GM21515 (cell line): ENCODE data around the gene AHSG.

ENCODE experiments used
- ATAC-seq: cut with Tn5 transposase; IDR thresholded peaks from one replicate; pipeline ENCODE4 v1.9.1; 2021; ENCODE audit not compliant: unreplicated experiment

The AHSG gene

DNA sequence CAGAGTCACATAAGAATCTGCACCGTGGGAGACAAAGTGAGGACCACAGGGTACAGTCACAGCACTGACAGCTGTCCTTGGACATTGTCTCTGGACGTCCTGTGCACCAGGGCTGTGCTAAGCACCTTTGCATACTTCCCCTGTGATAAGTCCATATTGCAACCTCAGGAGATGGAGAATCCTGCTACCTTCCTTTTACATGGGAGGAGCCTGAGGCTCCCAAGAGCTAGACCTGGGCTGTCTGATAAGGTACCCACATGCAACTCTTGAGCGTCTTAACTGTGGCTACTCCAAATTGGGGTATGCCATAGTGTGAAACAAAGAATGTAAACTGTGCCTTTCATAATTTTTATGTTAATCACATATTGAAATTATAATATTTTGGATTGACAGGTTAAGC, 24.8 kb downstream of the AHSG start:
- ATAC-seq, result no peak

DNA sequence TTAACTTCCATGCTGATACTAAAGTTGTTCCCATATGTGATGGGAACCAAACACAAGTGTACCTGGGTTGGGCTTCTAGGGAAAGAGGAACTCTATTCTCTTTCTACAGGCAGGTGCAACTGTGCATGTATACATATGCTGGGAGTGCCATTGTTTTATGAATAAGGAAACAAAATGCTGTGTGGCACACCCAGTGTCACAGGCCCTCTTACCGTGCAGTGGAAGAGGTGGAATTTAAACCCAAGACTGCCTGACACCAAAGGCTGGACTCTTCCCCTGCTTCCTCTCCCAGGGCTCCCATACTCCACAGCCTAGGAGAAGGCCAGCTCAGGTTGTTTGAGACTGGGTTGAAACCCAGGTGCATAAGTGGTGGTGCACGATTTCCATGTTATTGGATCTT, 25.4 kb downstream of the AHSG start:
- no peak for ATAC-seq

DNA sequence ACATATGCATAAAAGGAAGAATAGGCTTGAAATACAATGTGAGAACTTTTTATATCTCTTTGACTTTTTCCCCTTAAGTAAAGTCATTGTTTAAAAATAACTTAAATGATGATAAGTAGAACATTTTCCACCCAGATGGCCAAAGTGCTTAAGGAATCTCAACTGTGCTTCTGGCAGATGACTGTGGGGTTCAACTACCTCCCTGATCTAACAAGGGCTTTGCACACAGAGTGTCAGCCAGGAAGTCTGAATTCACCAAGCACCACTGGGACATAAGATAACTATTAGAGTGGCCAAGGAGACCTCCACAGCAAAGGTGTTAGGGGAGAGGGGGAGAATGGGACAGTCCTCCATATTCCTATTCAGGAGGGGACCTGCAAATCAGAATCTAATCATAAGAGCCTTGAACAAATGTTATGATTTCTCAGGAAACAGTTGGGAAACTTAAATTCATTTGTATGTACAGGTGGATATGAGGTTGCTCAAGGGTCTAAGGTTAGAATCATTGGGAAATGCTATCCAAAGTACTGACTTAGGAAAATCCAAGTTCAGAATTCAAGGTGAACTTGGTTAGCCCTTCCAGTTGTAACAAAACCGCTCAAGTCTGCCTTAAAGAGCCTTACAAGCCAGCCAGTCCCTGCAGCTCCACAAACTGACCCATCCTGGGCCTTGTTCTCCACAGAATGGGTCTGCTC, 27.1 kb downstream of the AHSG start, which contains the start of gene FETUB:
Gene FETUB (plus strand): TSS at position 622 of the 695 bp plus-strand sequence. CDS start 62 bp downstream, at position 684.
- no peak for ATAC-seq

DNA sequence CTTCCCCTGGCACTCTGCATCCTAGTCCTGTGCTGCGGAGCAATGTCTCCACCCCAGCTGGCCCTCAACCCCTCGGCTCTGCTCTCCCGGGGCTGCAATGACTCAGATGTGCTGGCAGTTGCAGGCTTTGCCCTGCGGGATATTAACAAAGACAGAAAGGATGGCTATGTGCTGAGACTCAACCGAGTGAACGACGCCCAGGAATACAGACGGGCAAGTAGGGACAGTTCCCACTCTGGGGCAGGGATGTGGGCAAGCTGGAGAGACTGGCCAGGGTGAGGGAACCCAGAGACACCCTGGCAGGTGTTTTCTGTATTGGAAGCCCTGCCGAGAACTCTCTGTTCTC, 27.6 kb downstream of the AHSG start:
- ATAC-seq, result no peak

- no peak for ATAC-seq
These were observed 28.1 kb downstream of the AHSG start for GRCh38 chr3:186640929-186641328.

DNA sequence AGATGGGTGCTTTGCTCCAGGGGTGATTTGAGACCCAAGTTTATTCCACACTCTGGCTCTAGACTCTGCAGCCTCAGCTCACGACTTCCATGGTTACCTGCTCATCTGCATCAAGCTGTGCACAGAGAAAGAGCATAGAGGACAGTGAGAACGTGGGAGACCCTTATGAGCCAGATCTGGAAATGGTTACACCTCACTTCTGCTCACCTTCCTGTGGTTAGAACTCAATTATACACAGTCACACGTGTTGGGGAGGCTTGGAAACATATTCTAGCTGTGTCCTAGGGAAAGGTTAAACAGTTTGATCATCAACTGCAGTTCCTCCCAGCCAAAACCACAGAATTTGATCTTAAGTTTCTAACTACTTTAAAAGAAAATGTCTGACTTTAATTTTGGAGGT, 29.2 kb downstream of the AHSG start:
- ATAC-seq, result no peak

GRCh38 chr3:186643493-186643892, 30.6 kb downstream of the AHSG start:
- ATAC-seq, result no peak

DNA sequence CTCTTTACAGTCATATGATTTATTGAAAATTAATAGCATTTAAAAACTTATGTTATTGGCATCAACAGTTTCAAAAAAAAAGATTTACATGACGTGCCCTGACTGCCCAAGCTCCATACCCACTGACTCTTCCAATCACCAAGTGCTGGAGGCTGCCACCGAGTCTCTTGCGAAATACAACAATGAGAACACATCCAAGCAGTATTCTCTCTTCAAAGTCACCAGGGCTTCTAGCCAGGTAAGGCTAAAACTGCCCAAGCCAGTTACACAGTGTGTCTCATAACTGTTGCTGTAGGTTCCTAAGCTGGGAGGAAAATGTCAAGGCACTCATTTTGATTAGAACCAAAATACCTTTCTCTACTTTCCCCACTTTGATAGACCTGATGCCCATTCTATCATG, 31.8 kb downstream of the AHSG start:
- no peak for ATAC-seq

GRCh38 chr3:186646106-186646505, 33.2 kb downstream of the AHSG start:
- ATAC-seq, result no peak

GRCh38 chr3:186646841-186647240, 34.0 kb downstream of the AHSG start:
- no peak for ATAC-seq

DNA sequence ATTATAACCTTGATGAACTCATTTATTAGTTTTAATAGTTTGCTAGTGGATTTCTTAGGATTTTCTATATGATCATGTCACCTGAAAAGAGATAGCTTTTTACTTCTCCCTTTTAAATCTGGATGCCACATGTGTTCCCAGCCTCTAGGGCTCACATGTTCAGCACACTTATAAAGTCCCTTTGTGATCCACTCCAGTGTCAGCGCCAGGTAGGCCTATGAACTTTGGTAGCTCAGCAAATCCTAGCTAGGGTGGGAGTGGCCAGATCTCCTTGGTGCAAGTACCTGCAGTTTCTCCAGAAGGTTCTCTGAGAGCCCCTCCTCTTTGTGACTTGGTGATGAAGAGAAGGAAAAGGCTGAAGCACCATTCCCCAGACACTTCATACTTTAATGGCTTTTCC, 36.0 kb downstream of the AHSG start:
- ATAC-seq, result no peak

GRCh38 chr3:186651678-186652215, 38.9 kb downstream of the AHSG start:
- ATAC-seq, result no peak

DNA sequence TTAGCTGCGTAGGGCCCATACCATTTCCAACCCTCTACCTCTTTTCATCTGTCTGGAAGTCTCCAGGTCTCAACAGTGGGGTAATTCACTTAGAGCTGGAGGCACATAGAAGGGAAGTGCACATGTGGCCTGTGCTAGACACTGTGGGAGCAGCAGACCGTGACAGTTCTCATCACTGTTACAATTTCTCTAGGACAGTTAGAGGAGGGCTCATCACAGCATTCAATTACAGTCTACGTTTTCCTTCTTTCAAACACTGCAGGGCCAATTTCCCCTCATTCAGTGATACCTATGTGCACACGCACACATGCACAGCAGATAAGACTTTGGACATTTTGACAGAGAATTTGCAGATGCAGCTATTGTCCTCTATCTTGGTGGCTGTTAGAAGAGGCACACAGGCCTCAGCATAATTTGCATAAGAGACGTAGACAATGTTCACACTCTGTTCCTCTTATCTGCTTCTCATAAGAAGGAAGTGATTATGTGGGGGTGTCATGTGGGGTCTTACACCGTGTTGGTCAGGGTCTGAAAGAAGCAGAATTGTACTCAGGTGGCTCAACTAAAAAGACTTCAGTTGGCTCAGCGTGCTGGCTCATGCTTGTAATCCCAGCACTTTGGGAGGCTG, 40.3 kb downstream of the AHSG start:
- ATAC-seq, result peak; percentile 93

DNA sequence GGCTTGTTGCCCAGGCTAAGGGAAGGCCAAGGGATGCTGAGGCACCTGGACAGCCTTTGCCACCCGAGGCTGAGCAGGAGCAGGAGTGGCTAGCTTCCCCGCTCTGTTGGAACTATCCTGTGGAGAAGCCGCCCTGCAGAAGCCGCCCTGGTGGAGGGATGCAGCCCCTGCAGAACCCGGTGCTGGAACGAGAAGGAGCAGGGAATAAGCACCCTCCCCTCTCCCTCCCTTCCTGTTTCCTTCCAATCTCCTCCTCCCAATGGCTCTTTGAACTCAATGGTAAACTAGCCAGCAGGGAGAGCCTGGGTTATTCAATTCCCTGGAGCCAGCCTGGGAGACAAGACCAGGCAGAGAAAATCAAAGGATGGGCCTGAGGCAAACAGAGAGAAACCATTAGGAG, 41.1 kb downstream of the AHSG start:
- no peak for ATAC-seq

DNA sequence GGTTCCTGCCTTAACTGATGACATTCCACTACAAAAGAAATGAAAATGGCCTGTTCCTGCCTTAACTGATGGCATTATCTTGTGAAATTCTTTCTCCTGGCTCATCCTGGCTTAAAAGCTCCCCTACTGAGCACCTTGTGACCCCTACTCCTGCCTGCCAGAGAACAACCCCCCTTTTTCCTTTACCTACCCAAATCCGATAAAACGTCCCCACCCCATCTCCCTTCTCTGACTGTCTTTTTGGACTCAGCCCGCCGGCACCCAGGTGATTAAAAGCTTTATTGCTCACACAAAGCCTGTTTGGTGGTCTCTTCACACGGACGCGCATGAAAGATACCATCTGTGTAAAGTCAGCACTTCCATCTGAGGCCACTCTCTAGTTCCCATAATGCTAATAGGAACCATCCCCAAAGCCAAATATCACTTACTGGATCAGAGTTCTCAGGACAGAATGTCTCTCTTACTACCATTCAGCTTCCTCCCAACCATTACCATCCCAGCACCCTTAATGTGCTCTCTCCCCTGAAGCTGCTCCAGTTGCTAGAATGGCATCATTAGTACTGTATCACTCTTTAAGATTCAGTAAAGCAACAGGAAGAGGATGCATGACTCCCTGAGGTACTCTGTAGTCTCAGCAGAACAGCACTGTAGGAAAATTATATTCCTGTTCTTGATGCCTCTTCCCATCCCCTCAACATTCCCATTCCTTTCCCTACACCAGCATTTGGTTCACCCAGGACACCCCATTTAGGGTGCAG, 50.7 kb downstream of the AHSG start:
- ATAC-seq, result no peak

- no peak for ATAC-seq
These were observed 51.2 kb downstream of the AHSG start for GRCh38 chr3:186664119-186664495.

DNA sequence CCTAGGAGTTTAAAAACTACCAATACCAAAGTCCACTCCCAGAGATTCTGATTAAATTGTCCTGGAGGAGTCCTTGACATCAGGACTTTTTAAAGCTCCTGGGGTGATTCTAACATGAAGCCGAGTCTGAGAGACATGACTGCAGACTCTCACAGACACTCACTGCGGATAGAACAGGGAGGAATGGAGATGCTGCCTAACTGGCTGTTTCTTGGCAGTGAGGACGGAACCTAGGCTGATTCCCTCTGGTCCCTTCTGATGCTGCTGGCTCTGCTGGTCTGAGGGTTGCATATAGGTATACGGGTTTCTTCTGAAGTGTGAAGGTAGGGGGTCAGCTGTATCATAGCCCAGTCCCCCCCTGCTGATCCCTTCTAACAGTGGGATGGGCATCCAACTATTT, 51.6 kb downstream of the AHSG start:
- ATAC-seq, result no peak

DNA sequence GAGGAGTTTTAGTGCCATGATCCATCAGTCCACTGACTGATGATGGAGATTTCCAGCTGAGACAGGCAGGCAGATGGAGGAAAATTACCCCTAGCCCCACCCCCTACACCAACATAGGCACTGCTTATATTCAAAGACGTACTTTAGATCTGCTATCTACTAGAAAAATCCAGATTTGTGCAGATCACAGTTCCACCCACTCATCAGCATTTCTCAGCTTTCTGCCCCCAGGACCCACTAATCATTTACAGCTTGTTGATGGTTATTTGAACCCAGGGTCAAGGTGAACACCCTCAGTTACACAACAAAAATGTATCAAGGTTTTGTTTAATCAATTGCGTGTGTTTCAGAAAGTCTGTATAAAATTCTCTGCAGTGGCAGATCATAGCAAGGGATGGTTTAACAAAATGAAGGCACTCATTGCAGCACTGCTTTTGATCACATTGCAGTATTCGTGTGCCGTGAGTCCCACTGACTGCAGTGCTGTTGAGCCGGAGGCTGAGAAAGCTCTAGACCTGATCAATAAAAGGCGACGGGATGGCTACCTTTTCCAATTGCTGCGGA, 52.8 kb downstream of the AHSG start, which contains the start of gene HRG:
Gene HRG (plus strand): TSS at position 390 of the 564 bp plus-strand sequence. CDS start 18 bp downstream, at position 408.
- ATAC-seq, result no peak

- ATAC-seq, result no peak
These were observed 55.6 kb downstream of the AHSG start for GRCh38 chr3:186668426-186668825.

DNA sequence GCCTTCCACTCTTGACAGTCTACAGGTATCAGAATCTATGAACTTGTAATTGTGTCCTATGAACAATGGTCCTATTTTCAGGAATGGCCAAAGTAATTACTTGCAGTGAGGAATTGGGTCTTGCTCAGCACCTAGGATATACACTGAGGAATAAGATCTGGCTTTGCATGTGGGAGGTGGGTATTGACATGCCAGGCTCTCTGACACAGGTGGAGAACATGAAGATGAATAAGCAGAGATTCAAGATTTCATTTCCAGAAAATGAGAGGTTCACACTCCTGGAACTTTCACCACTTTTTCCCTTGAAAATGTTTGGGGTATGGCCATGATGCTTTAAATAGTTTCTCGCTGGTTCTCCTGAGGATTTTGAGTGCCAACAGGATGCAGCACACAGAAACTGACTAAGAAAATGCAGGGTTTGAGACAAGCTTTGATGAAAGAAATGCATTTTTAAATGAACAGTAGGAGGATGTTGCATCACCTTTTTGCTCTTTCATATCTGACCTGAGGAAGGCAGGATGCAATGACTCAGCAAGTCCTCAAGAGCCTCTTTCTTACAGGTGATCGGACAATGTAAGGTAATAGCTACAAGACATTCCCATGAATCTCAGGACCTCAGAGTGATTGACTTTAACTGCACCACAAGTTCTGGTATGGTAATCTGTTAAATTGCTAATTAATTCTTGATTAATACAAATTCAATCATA, 56.7 kb downstream of the AHSG start:
- no peak for ATAC-seq

DNA sequence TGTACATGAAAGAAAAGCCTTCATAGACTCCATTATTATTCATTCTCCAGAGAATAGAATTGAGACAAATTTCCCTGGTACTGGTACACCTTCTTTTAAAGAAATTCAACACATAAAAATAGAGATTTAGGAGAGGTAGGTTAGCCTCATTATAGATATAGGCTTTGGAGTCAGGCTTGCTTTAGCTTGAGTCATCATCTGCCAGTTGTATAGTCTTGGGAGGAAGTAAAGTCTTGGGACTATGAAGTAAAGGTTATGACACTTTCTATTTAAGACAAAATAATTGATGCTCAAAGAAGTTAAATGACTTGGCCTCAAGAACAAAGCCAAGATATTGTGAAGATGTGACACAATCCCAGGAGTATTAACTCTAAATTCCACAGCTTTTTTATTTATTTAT, 57.3 kb downstream of the AHSG start:
- ATAC-seq, result no peak
